Ramos (cell line): ENCODE results near the gene GPC6.

Experiments used
- in situ Hi-C: fragments of 300-500 bp; cut with MboI; formaldehyde crosslinking; loops from one replicate; pipeline ENCODE4 v1.14.3; 2022; ENCODE audit warnings: low sequenced_read_pairs; ENCODE audit not compliant: unreplicated experiment

GPC6 gene

GRCh38 chr13:93360021-93360420 is 133.4 kb downstream of the GPC6 start:
- in situ Hi-C loops, result no loop called here

GRCh38 chr13:93361703-93362102 is 135.1 kb downstream of the GPC6 start:
- in situ Hi-C loops, result no loop called here

GRCh38 chr13:93364166-93364565 is 137.6 kb downstream of the GPC6 start:
- in situ Hi-C loops, result no loop called here

GRCh38 chr13:93368296-93368695 is 141.7 kb downstream of the GPC6 start:
- in situ Hi-C loops, result no loop called here

GRCh38 chr13:93368718-93369117 is 142.1 kb downstream of the GPC6 start:
- in situ Hi-C loops, result no loop called here

- in situ Hi-C loops, result no loop called here
Observed at GRCh38 chr13:93372856-93373255, 146.2 kb downstream of the GPC6 start.

GRCh38 chr13:93375491-93375890 is 148.9 kb downstream of the GPC6 start:
- in situ Hi-C loops, result no loop called here

GRCh38 chr13:93377196-93377595 is 150.6 kb downstream of the GPC6 start:
- in situ Hi-C loops, result no loop called here

GRCh38 chr13:93378184-93378583 is 151.6 kb downstream of the GPC6 start:
- in situ Hi-C loops, result no loop called here

GRCh38 chr13:93386116-93386515 is 159.5 kb downstream of the GPC6 start:
- in situ Hi-C loops, result no loop called here

GRCh38 chr13:93388701-93389100 is 162.1 kb downstream of the GPC6 start:
- in situ Hi-C loops, result no loop called here

GRCh38 chr13:93397619-93398018 is 171.0 kb downstream of the GPC6 start:
- in situ Hi-C loops, result no loop called here

- in situ Hi-C loops, result no loop called here
Observed at GRCh38 chr13:93398167-93399035, 171.8 kb downstream of the GPC6 start.

- in situ Hi-C loops, result no loop called here
Observed at GRCh38 chr13:93399212-93399611, 172.6 kb downstream of the GPC6 start.

- in situ Hi-C loops, result no loop called here
Observed at GRCh38 chr13:93406136-93406535, 179.5 kb downstream of the GPC6 start.

GRCh38 chr13:93407551-93407950 is 180.9 kb downstream of the GPC6 start:
- in situ Hi-C loops, result no loop called here

- in situ Hi-C loops, result no loop called here
Observed at GRCh38 chr13:93409001-93409400, 182.4 kb downstream of the GPC6 start.

GRCh38 chr13:93409816-93410215 is 183.2 kb downstream of the GPC6 start:
- in situ Hi-C loops, result no loop called here

GRCh38 chr13:93411186-93411680 is 184.6 kb downstream of the GPC6 start:
- in situ Hi-C loops, result no loop called here

GRCh38 chr13:93412676-93413075 is 186.1 kb downstream of the GPC6 start:
- in situ Hi-C loops, result no loop called here

GRCh38 chr13:93413972-93414717 is 187.5 kb downstream of the GPC6 start:
- in situ Hi-C loops, result no loop called here
